Measurements from ENCODE around the gene SLC22A2. TPM values are rescaled to one million over a fixed set of nuclear protein-coding genes. Genes with fewer than 3 reads are reported as not detected.

SLC22A2 gene
- total and polyA plus RNA-seq, 2 of the 13 experiments (the other 11 are each of a cell fraction or from before 2014, with no cell fraction given) = not detected

GRCh38 chr6:160285541-160286105, 27.0 kb upstream of the SLC22A2 start:
- Histone ChIP-seq H3K27me3 (ENCODE audit: control insufficient read depth in 1 of 2, insufficient read depth in 2 of 2, low read length in 2 of 2) (no peaks in the 10 kb centered on the region; a peak in 1 of 5 replicates), H3K4me3 (replicated peaks in 1 of 3; ENCODE audit: insufficient read depth in 1 of 3, low read depth in 2 of 3, low read length in 3 of 3) (no peak overlapping the region), H3K4me1 (ENCODE audit: insufficient read depth, low read length) (no peaks in the 10 kb centered on the region), H2AFZ (ENCODE audit: low read length) (no peak overlapping the region), H3K27ac (ENCODE audit: extremely low read length, insufficient read depth, low read length) (no peak overlapping the region), H4K20me1 (ENCODE audit: insufficient read depth, low read length) (no peaks in the 10 kb centered on the region), H3K9ac (ENCODE audit: insufficient read depth, low read depth, low read length) (no peak overlapping the region), H3K9me3 (ENCODE audit: low read length) (no peaks in the 10 kb centered on the region), H3K4me2 (ENCODE audit: low read depth, low read length) (no peak overlapping the region), H3K36me3 (replicated peaks in 1 of 2; ENCODE audit: control insufficient read depth in 1 of 2, insufficient read depth in 2 of 2, low read length in 2 of 2) (no peaks in the 10 kb centered on the region), H3K79me2 (ENCODE audit: insufficient read depth, low read length) (no peaks in the 10 kb centered on the region)
- CTCF ChIA-PET (ENCODE audit: low intra/inter-chr PET ratio, low total read pairs) = no interaction called here
- no peak for DNase-seq (ENCODE audit: low spot score)
- POLR2A ChIA-PET = no interaction called here
- no peak for ATAC-seq
- BruUV-seq (replicated peaks) = no TSS peak
- 0% methylated on average over 1 of the region's 1 CpG for WGBS (ENCODE audit: low lambda C conversion rate)
- in situ Hi-C loops (cut with HindIII; ENCODE audit: extremely low pct_ligation_motif_present, low pct_unique_long_range_greater_than_20kb) (no loop called here), intact Hi-C loops (cut with micrococcal nuclease; ENCODE audit: unreplicated experiment) (no loop called here)
- TF ChIP-seq SMYD3 (CRISPR knock-in tag; IDR thresholded peaks at IDR 0.05) (no peak), NFYC (CRISPR knock-in tag; IDR thresholded peaks at IDR 0.05) (no peak), NCOR1 (IDR thresholded peaks at IDR 0.05; ENCODE audit: borderline replicate concordance, low read length) (no peak), ZNF619 (CRISPR knock-in tag; IDR thresholded peaks at IDR 0.05) (no peak), ZNF609 (CRISPR knock-in tag; IDR thresholded peaks at IDR 0.05; ENCODE audit: borderline replicate concordance) (no peak), NBN (conservative IDR thresholded peaks at IDR 0.05) (no peak), KLF13 (CRISPR knock-in tag; IDR thresholded peaks at IDR 0.05) (no peak), SUZ12 (IDR thresholded peaks at IDR 0.05; ENCODE audit: low read depth, low read length) (no peak), RFX3 (CRISPR knock-in tag; IDR thresholded peaks at IDR 0.05) (no peak), ATF7-NPFF (CRISPR knock-in tag; IDR thresholded peaks at IDR 0.05; ENCODE audit: low read depth) (no peak), ERF (CRISPR knock-in tag; IDR thresholded peaks at IDR 0.05) (no peak), CC2D1A (CRISPR knock-in tag; IDR thresholded peaks at IDR 0.05) (no peak)
- no peak for FAIRE-seq

All from HepG2 (cell line).